NCI-H146 treated with DMSO at 0.1 percent for 48 hours (cell line): ENCODE data around the gene AGTR1.
A peak's percentile ranks its signal among the peaks of the same experiment; 100 is the strongest.
"Not testable (repeated sequence)": the region's sequence is repeated elsewhere in the genome, so short reads cannot be mapped to it uniquely, and the experiment has no call there.

Source experiments
- DNase-seq: peaks from one replicate; lab custom pipeline; 2025; ENCODE audit not compliant: unreplicated experiment; lab: John Stamatoyannopoulos, UW

AGTR1 gene

GRCh38 chr3:148717885-148718561 lies 20.3 kb downstream of the AGTR1 start:
- DNase-seq, result no peak

DNA sequence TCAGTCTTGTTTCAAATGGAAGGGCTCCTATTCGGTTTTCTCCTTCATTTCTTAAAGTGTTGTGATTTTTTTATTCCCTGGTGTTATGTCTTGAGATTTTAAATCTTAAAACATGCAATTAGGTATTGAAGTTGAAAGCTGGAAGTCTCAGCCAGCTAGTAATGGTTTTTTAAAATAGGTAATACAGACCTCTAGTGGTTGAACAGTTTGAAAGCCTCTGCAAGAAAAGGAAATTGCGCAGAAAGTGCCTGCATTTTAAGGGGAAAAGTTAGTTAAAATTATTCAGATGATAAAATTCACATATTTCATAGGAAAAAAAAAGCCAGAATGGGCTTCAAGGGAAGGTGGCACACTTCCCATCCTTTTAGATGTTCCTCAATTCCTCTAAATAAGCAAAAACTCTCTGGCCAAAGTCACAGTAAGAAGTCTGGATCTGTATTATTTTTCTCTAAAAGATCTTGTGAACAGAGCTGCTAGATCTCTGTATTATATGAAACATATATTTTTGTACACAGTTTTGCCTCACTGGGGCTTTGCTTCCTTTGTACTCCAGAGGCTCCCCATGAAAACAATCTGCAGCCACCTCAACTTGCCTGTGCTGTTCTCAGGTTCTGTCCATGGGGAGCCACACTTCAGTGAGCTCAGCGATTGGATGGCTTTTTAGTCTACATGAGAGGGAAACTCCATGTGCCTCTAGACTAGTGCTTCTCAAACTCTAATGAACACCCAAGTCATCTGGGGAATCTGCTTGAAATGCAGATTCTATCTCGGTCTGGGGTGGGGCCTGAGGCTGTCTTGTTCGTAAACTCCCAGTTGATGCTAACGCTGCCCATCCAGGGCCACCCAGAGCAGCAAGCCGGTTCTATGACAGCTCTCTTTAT lies 21.5 kb downstream of the AGTR1 start:
- DNase-seq, result no peak

DNA sequence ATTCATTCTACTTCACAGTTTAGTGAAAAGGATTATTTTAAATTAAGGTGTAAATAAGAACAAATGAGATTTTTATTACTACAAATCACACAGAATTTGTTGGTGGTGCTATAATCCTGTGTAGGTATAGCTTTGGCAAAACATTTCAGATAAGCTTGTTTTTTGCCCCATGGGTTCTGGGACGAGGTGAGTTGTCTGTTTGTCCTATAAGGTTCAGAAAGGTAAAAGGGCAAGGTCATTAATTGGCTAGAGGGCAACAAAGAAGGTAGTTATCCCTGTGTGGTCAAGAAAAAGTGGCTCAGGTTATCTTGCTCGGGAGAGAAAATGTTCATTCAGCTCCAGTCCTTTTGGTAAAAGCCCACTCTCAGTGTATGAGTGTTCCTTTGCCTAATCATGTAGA lies 23.2 kb downstream of the AGTR1 start:
- DNase-seq, result no peak

GRCh38 chr3:148723631-148724030 lies 25.9 kb downstream of the AGTR1 start:
- no peak for DNase-seq

GRCh38 chr3:148727231-148727630 lies 29.5 kb downstream of the AGTR1 start:
- DNase-seq, result peak; percentile 39

GRCh38 chr3:148728753-148729152 lies 31.1 kb downstream of the AGTR1 start:
- DNase-seq, result no peak

- DNase-seq, result no peak
Measured at GRCh38 chr3:148729476-148730055, 31.9 kb downstream of the AGTR1 start.

- DNase-seq, result no peak
Measured at GRCh38 chr3:148730676-148731075, 33.0 kb downstream of the AGTR1 start.

DNA sequence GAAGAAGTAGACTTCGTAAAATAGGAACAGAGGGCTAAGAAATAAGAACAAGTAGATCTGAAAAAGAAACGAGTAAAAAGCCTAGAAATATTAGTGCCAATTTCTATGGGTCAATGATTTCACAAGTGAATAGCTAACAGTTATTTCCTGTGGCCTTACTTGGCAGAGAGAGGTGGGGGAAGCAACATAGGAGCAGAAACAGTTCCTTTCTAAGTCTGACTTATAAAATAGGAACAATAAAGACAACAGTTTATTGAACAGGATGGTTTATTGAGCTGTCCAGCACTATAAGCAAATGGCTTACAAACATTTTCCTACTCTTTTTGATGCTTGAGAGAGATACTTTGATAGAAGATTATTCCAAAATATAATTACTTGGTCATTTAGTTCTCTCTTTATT lies 37.9 kb downstream of the AGTR1 start:
- DNase-seq, result no peak

GRCh38 chr3:148736086-148736485 lies 38.4 kb downstream of the AGTR1 start:
- no peak for DNase-seq

DNA sequence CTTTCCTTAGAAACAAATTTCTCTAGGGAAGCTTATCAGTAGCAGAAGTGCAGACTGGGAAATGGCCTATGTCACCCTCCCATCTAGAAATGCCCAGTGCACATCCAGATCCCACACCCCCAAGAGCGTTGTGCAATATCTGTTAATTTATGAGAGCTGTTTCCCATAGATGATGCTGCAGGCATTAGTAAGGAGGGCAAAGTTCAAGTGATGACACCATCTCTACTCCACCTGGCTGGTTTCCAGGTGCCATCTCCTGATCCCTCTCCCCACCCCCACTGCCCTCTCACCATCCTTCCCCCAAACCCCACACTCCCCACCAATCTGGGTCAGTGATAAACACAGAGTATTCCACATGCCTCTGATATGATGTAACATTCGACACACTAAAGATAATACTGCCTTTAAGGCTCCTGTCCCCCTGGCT lies 39.4 kb downstream of the AGTR1 start:
- DNase-seq, result no peak

DNA sequence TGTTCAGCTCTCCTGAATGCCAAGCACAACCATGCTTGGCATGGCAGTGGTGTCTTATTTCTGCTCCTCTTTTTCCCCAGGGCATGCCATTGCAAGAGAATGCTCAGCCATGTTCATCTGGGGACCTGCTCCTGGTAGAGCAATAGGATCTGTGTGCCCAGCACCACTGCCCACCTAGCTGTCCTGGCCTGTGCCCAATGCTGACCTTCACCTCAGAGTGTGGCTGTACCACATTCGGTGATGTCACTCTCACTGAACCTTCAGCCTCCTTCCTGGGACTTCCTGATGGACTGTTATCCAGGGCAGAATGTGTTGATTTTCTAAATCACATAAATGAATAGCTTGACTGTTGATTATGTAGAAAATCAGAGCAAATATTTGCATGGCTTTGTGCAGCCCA lies 42.0 kb downstream of the AGTR1 start:
- no peak for DNase-seq

DNA sequence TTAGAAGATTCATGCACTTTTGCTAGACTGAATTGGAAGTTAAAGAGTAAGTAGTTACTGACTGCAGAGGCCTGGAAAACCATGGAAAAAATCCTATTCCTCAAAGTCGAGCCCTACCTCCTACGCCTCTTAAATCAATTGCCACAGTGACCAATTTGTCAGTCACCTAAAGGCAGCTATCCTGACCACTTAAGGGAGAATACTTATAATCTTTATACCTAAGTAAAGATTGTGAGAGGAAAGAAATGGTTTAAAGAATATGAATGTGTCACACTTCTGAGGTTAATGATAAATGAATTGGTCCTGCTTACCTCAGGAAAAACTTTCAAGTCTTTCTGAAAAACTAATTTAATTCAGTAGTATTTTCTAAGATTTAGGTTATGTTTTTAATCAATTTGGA lies 42.6 kb downstream of the AGTR1 start:
- DNase-seq, result no peak

GRCh38 chr3:148741219-148741618 lies 43.5 kb downstream of the AGTR1 start:
- no peak for DNase-seq

GRCh38 chr3:148742118-148742517 lies 44.4 kb downstream of the AGTR1 start:
- no peak for DNase-seq

GRCh38 chr3:148746053-148746452 lies 48.4 kb downstream of the AGTR1 start:
- DNase-seq, result no peak

DNA sequence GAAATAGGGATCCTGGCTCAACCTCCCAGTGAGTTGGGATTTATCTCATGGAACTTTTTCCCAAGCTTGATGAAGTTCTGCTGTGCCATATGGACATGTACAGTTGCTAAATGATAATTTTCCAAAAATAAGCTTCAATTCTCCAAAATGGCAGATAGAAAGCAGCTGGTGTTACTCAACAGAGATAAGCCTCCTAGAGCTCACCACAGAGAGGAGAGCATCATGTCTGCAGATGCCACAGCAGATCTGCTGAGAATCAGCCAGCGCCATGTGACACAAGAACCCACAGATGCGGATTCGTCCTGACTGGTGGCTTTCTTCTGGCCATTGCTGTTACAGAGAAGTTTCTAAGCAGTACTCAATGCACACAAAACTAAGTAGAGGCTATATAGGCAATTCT lies 50.6 kb downstream of the AGTR1 start:
- DNase-seq, result no peak

DNA sequence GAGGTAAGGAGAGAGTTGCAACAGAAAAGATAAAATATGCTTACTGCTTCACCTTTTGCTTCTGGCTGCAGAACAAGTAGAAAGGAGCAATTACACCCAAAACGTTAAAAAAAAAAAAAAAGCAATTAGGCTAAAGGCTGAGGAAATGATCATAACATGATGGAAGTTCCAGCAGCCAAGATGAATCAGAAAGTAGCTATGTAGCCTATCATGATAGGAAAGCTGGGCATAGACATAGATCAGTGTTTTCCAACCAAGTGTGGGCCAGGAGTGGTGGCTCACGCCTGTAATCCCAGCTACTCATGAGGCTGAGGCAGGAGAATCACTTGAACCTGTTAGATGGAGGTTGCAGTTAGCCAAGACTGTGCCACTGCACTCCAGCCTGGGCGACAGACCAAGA lies 52.6 kb downstream of the AGTR1 start:
- DNase-seq, result no peak

GRCh38 chr3:148751461-148751860 lies 53.8 kb downstream of the AGTR1 start:
- DNase-seq, result no peak

DNA sequence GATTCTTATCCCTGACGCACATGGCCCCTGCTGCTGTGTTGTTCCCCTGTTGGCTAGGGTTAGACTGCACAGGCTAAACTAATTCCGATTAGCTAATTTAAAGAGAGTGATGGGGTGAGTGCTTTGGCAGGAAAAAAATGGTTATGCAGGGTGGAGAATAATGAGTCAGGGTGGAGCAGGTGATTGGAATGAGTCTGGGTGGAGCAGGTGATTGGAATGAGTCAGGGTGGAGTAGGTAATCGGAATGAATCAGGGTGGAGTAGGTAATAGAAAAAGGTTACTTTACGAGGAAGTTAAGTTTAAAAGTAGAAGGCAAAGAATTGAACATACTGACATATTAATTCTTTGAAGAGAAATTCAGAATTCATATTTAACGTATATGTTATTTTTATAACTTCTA lies 55.7 kb downstream of the AGTR1 start:
- DNase-seq, result not testable (repeated sequence)

- no peak for DNase-seq
Measured at GRCh38 chr3:148755570-148755969, 57.9 kb downstream of the AGTR1 start.

GRCh38 chr3:148756311-148756710 lies 58.6 kb downstream of the AGTR1 start:
- DNase-seq, result no peak
